SK-N-MC (cell line): ENCODE data around the gene TLK2.

Experiments
- EZH2 ChIP-seq: fragments of 200-600 bp; sonication (generic); IDR thresholded peaks from one replicate; pipeline ENCODE4 v1.6.1; 2017; ENCODE audit warnings: antibody characterized with exemption
- FOXP2 ChIP-seq: optimal IDR thresholded peaks from 2 replicates; pipeline ENCODE3; 2011; ENCODE audit warnings: mild to moderate bottlenecking, moderate library complexity; ENCODE audit not compliant: insufficient read depth; ENCODE audit errors: extremely low read length, control extremely low read depth
- POLR2AphosphoS5 ChIP-seq: IDR thresholded peaks from 2 replicates; pipeline ENCODE4 v1.6.1; 2012; ENCODE audit warnings: mild to moderate bottlenecking, low read depth, low read length, borderline replicate concordance

DNA sequence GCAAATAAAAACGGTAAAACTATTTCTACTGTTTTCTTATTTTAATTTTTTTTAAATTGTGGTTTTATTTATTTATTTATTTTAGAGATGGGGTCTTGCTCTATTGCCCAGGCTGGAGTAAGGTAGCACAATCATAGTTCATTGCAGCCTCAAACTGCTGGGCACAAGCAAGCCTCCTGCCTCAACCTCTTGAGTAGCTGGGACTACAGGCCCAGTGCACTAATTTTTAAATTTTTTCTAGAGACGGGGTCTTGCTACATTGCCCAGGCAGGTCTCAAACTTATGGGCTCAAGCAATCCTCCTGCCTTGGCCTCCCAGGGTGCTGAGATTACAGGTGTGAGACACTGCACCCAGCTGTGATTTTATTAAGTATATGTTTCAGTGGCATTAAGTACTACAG lies 102.3 kb downstream of the TLK2 start:
- TF ChIP-seq EZH2: no peak
- TF ChIP-seq POLR2AphosphoS5: no peak
- TF ChIP-seq FOXP2: no peak
